Mesenteric fat pad (tissue), 1 donor: ENCODE data around the gene SPATA19. TPM values are rescaled to one million over a fixed set of nuclear protein-coding genes. Genes with fewer than 3 reads are reported as not detected.
"Not testable (repeated sequence)": the region's sequence is repeated elsewhere in the genome, so short reads cannot be mapped to it uniquely, and the experiment has no call there.

Experiments
- DNase-seq: peaks from one replicate; pipeline ENCODE4 v3.0.0-alpha.2; 2020; ENCODE audit warnings: low spot score
- long read RNA-seq: library from polyadenylated mRNA; unstranded; transcript quantifications from one replicate; pipeline ENCODE4 v2.0.0, GENCODE V29; 2020
- total RNA-seq: library from RNA; stranded (reverse); fragmentation: NEBNext Ultra II Directional; extraction: Animal tissue kit (Norgen Biotek cat#: 25700); gene quantifications from one replicate; pipeline ENCODE4 v1.2.1, GENCODE V29; 2021
- donor health status: DM: yes; HTN: yes; CAD: no.

SPATA19 gene, protein sequence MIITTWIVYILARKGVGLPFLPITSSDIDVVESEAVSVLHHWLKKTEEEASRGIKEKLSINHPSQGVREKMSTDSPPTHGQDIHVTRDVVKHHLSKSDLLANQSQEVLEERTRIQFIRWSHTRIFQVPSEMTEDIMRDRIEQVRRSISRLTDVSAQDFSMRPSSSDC
- not detected for total RNA-seq
- long read RNA-seq = 0 reads

DNA sequence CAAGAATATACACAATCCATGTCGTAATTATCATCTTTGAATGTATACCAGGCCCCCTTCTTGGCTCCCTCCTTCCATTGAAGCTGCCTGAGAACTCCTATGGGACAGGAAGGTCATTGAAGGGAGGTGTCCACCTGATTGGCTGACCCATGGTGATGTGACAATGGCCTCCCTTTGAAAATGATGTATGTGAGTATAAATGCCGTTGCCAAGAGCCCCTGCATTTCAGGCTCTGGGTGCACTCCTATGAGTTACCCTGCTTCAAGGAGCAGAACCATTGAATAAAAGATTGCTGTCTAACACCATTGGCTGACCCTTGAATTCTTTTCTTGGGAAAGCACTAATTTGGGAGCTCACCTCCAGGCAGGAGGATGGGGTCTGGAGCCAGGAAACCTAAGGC is at the start of gene SPATA19:
Gene SPATA19, minus strand, starts transcription at position 101 of the 400 bp plus-strand sequence. Its CDS starts 67 bp downstream, at position 34.
- no peak for DNase-seq

DNA sequence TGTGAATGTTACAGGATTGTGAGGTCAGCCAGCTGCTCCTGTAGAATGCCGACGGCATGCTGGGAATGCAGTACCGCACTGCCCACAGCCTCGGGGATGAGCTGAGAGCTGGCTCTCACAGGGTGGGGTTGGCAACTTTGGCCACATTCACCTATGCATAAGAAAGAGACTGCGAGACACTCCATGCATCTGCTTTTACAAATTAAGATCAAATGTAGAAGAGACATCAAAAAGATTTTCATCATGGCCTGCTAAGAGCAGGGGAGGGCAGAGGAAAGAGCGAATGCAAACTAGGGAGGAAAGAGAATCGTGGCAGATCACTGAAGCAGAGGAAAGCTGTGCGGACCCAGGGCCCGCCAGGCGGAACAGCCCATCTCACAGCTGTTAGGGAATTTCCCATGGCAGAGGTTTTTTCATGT is 49.8 kb upstream of the SPATA19 start:
- DNase-seq = no peak

DNA sequence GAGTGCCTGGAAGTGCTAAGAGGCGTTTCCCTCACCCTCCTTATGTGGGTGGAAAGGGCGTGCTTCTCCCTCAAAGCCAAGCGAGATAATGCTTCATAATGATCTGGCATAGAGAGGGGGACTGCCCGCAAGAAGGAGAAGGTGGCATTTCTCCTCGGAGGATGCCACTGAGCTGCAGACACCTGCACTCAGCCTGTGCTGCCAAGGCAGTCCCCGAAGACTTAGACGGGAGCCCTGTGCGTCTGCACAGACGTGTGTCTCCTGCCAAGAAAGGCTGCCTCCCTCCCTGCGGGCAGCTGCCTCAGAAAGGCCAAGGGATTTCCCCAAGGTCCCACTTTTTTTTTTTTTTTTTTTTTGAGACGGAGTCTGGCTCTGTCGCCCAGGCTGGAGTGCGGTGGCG is 48.1 kb upstream of the SPATA19 start:
- DNase-seq = peak; percentile 60

DNA sequence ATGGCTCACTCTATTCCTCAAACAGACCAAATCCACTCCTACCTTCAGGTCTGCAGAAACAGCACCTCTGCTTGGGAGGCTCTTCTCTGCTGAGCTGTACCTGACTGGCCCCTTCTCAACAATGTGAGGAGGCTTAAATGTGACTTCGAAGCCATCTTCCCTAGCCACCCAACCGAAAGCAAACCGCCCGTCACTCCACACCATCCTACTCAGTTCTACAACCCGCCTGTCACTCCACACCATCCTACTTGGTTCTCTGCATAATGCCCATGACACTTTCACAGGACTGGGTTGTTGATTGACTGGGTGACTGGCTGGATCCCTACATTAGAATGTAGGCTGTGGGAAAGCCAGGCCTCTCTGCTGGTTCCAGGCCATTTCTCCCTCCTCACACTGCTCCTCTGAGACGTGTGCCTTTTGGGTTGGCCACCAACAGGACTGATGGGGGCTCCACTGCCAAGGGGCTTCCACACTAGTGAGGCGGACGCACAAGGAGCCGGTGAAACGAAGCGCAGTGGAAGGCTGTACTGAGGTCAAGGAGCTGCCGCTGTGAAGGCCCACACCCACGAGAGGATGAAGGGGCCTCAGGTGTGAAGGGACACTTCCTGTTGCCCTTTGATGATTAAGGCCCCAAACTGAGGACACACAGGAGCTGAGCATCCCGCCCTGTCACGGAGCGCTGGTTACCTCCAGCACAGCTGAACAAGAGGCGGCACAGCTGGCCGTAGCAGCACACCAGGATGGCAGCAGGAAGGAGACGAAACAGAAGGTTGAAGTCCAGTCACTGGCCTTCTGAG is 47.5 kb upstream of the SPATA19 start:
- peak; percentile 76 for DNase-seq

DNA sequence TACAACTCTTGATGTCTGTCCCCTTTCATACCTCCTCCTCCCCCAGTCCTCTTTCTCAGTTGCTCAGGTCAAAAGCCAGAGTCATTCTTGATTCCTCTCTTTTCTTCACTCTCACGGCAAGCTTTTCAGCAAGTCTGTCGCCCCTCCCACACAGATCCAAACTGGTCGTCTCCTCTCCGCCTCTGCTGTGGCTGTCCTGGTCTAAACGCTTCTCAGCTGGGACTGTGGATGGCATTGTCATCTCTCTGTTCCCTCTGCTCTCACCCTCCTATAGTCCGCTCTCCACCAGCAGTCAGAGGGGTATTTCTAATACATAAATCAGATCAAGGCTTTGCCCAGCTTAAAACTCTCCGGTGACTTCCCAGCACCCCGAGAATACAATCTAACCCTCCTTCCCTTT is 46.8 kb upstream of the SPATA19 start:
- DNase-seq = no peak

DNA sequence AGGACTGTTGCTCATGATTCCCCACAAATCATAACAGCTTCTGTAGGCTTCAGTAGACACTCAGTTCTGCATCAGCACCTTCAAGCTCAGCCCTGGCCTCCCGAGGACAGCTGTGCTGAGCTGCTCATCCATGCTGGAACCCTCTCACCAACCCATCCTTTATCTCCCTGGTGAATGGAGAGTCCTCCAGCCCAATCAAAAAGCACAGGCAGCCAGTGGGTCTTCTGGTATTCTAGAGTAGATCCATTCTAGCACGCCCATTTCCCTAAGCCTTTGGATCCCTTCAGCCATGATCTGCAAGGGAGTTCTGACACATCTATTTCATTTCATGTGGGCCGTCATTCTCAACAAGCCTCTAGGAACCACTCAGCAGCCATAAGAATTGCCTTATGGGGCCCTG is 44.6 kb upstream of the SPATA19 start:
- no peak for DNase-seq

DNA sequence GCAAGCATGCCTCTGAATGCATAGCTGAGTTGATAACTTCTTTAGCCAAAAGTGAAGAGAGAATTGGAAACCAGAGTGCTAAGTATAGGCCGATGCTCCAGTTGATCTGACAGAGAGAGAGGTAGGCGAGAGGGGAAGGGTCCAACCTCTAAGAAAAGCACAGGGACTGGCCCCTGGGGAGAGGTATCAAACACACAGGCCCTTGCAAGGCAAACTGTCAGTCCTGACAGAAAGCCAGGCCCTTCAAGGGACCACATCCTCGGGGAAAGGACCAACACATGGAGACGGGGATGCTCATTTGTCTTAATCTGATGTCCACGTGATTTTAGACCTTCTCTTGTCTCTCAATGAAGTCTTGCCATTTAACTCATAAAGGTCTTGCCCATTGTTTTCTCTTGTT is 43.9 kb upstream of the SPATA19 start:
- peak; percentile 55 for DNase-seq

DNA sequence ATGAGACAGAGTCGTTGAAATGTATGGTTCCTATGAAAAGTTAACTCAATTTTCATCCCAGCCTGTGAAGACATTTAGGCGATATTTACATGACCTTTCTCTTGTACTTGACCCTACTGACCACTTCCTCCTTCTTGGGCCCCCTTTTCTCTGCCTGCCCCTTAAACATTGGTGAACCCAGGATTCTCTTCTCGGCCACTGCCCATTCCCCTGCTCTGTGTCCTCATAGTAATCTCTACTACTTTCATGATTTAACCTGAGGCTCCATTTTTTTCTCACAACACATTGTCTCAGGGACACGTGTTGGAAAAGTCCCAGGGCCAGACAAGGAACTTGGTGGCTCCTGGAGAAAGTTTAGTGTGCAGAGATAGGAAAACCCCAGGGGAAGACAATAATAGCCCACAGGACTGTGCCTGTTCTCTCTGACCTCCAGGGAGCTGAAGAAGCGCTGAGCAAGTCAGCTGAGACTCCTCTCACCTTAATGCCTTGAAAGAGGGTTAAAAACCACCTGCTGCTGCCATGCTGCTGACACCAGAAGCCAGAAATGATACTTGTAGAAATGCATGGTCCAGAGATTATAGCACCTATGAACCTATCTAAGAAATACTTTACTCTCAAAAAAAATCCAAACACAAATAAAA is 42.5 kb upstream of the SPATA19 start:
- DNase-seq = no peak

DNA sequence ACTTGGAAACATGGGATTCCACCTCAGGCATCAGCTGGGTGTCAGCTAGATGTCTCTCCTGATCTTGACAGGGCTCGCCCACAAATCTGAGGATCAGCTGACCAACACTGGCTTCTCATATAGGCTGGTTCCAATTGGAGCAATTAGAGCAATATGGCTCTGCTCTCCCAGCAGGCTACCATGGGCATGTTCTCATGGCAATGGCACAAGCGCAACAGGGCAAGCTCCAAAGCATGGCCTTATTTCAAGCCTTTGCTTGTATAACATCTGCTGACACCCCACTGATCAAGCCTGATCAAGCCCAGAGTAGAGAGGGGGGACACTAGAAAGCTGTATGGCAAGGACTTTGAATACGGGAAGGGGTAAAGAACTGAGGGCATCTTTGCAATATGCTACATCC is 40.7 kb upstream of the SPATA19 start:
- DNase-seq = peak; percentile 55

DNA sequence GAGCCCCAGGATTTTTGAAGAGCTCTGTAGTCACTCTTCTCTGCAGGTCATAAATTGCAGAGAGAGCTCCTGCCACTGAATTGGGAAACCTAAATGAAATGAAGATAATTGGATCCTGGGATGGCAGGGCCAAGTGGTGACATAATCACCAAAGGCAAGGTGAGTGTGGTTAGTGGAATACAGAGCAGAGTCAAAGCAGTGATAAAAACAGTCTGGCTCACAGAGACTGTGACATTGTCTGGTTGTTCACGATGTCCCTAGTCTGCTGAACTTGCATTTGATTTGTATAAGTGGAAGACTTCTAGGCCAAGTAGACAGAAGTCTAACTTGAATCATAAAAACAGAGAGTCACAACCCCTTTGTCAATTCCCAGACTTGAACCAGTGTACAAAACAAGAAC is 26.8 kb upstream of the SPATA19 start:
- no peak for DNase-seq

DNA sequence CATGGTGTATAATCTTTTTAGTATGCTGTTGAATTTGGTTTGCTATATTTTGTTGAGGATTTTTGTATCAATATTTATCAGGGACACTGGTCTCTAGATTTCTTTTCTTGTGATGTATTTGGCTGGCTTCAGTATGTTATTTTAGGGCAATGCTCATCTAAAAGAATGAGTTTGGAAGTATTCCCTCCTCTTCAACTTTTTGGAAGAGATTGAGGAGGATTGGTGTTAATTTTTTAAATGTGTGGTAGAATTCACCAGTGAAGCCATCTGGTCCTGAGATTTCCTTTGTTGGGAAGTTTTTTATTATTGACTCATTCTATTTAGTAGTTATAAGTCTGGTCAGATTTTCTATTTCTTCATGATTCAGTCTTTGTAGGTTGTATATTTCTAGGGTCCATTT is 22.1 kb upstream of the SPATA19 start:
- DNase-seq = no peak

DNA sequence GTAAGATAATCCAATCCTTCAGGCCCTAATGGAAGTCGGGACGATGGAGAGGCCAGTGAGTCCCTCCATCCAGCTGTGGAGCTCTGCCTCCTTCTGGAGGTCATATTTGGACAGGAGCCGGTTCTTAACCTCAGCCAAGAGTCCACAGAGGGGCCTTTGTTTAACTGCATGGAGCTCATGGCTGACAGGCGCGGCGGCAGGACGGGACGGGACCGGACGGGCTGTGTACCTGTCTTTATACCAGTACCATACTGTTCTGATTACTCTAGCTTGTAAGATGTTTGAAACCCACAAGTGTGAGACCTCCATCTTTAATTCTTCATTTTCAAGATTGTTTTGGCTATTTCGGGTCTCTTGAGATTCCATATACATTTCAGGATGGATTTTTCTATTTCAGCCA is 20.2 kb upstream of the SPATA19 start:
- DNase-seq = no peak

DNA sequence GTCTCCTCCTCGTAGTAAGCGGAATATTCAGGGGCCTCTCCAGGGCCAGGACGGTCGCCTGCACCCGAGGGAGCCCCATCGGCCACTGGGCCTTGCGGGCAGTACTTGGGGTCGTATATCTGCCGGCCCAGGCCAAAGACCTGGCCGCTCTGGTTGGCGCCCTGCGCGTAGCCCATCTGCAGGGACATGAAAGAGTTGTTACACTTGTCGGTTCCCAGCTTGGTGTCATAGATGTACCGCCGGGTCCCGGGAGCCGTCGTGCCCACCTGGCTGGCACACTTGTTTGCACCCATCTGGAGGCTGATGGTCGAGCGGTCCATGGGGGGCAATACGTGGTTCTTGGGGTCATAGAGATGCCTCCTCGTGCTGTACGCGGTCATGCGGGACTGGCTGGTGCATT is 19.4 kb upstream of the SPATA19 start:
- peak; percentile 73 for DNase-seq

DNA sequence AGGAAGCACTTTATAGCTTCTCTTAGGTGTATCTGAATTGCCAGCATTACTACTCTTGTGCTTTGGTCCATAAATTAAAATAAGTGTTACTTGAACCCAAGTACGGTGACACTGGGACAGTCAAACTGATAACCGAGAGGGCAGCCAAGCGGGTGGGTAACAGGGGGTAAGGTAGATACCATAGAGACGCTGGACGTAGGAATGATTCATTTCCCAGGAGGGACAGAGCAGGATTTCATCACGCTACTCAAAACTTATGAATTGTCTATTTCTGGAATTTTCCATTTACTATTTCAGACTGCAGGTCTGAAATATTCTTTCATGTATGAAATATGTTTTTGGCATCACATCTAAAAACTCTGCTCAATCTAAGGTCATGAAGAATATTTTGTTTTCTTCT is 14.8 kb upstream of the SPATA19 start:
- DNase-seq = no peak

DNA sequence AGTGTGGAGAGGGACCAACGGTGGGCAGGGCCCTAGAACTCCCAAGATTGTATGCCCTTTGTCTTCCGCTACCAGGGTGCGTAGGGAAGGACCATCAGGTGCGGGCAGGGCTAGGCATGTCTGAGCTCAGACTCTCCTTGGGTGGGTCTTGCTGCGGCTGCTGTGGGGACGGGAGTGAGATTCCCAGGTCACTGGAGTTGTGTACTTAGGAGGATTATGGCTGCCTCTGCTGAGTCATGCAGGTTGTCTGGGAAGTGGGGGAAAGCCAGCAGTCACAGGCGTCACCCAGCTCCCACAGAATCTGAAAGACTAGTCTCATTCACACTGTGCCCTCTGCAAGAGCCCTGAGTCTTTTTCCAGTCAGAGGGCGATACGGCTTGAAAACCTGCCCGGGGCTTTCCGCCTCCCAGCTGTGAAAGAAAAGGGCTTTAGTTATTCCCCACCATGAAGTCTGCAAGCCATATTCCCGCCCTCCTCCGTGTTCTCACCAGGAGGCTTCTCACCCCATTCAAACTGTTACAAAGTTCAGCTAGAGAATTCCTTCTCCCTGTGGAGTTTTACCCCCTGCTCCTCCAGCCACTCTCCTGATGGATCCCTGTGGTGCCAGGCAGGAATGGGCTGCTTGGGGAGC is 9.1 kb upstream of the SPATA19 start:
- not testable (repeated sequence) for DNase-seq

DNA sequence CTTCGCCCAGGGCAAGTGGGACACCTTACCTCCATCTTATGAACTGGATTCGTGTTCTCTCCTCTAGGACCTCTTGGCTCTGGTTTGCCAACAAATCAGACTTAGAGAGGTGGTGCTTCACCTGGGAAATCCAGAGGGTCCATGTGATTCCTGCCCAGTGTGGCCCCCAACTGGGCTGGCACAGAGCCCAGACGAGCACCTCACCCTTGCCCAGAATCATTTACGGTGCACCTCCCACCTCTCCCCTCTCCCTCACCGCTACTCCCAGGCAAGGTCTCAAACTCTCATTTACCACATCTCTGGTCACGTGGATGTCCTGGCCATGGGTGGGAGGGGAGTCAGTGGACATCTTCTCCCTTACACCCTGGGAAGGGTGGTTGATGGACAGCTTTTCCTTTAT is 1.1 kb downstream of the SPATA19 start:
- no peak for DNase-seq

DNA sequence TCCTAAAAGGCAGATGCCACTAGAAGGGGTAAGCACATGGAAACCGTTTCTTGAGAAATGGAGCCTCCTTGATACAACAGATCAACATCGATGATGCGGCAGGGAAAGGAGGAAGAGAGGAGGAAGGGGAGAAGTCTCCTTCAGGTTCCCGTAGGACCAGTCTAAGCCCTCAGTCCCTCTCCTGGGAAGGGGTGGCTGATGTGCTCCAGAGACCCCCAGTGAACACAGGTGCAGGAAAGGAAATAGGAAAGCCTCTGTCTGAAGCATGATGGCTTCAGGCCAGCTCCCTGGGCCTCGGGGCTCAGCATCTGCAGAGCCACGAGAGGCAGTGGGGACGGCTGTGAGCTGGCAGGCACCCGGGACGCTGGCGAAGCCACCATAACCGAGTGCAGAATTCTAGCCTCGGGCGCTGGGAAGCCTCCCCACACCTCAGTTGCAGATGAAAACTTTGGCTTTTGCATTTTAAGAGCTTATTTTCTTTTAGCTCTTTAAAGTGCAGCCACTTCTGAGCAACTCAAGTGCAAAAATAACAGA is 1.8 kb downstream of the SPATA19 start:
- no peak for DNase-seq

DNA sequence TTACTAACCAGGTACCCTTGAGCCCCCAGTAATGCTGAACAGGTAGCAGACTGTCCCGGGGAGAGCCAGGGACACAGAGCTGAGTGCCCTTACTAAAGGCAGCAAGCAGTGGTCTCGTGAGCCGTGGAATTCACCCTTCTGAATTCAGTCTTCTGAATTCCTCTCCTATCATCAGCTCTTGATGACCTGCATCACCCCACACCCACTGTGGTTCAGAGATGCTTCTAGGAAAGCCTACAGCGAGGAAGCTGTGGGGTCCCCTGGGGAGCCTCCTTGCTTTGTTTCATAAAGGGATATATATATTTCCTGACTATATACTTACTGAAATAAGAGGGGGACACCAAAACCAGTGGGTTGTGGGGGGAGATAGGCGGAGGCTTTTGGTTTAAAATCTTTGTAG is 2.6 kb downstream of the SPATA19 start:
- DNase-seq = no peak

DNA sequence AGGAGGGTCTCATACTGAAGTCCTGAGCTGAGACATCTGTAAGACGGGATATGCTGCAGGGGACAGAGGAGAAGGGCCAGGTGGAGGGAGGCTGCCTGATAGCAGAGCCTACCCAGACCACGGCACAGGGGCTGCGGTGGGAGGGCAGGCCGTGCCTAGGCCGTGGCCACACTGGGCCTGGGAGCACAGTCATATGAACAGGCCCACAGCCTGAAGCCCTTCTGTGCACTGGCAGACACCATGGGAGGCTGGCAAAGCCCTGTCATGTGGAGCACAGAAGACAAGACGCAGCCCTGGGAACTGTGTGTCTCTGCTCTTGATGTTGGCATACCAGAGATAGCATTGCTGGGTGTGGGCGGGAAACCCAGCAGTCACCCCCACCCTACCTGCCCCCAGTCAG is 3.3 kb downstream of the SPATA19 start:
- DNase-seq = no peak

DNA sequence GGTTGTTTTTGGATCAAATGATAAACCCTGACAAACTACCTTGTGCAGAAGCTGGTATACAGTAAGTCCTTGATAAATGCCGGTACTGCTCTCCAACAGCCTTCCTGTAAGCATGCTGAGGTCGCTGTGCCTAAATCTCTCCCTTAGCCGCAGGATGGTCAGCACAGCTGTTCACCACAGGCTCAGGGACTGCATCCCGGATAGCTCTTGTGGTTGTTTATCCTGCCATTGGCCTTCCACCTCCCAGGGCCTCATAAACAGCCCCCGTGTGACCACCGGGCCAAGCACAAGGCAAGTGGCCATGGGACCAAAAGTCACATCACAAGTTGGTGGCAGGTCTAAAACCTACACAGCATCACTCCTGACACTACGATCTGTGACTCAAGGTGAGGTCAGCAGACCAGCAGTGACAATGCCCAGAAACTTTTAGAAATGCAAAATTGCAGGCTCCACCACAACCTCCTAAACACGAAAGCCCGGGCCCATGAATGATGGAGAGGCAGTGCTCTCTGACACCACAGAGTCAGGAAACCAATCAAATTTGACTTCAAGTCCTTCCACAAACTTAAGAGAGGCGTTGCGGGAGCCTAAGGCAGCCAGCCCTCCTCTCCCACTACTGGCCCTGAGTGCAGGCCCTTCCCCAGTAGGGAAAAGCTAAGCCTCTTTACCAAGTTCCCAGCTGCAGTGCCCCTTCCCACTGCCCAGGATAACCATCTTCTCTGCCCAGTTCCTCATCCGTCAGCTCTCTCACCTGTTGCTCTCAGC is 3.9 kb downstream of the SPATA19 start:
- no peak for DNase-seq

DNA sequence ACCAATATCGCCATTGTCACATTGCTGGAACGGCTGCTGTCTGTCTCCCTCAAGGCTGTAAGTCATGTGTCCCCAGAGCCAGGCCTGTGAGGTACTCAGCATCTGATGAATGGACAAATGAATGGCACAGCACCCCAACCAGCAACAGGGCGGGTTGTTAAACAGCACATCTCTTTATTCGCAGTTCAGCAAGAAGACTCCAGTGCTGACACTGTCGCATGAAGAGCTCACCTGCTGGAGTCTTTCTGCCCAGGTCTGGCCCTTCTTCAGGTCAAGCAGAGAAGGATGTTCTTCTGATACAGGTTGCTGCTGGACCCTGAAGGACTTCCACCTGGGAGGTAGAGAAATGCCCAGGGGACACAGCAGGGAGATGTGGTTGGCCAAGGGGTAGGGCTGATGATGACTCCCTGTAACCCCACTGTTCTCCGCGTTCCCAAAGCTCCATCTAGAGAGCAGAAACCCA is 4.8 kb downstream of the SPATA19 start:
- peak; percentile 76 for DNase-seq
